Fibroblast of lung (primary cell): Measurements from ENCODE around the gene LAYN.

Experiments
- CTCF ChIP-seq, 2 donors: IDR thresholded peaks in 1 of 2; conservative IDR thresholded peaks in 1 of 2; 1 replicate in 1 of 2; 2 replicates in 1 of 2; pipeline ENCODE4 v1.5.1; 2011 to 2012; ENCODE audit warnings: low read length in 2 of 2, control low read depth in 1 of 2, inconsistent platforms in 1 of 2, low read depth in 1 of 2, mild to moderate bottlenecking in 1 of 2
- EZH2 ChIP-seq: IDR thresholded peaks from 2 replicates; pipeline ENCODE4 v1.5.1; 2012; ENCODE audit warnings: low read length, control low read depth, mild to moderate bottlenecking; ENCODE audit errors: missing control alignments

GRCh38 chr11:111601636-111601978 lies 61.1 kb downstream of the LAYN start:
- no peak for TF ChIP-seq CTCF (conservative IDR thresholded peaks at IDR 0.05 in 1 of 2, IDR thresholded peaks at IDR 0.05 in 1 of 2; ENCODE audit: low read depth in 1 of 2, low read length in 2 of 2)
- no peak for TF ChIP-seq EZH2
